Measurements from ENCODE around the gene ARAP1.

DNA sequence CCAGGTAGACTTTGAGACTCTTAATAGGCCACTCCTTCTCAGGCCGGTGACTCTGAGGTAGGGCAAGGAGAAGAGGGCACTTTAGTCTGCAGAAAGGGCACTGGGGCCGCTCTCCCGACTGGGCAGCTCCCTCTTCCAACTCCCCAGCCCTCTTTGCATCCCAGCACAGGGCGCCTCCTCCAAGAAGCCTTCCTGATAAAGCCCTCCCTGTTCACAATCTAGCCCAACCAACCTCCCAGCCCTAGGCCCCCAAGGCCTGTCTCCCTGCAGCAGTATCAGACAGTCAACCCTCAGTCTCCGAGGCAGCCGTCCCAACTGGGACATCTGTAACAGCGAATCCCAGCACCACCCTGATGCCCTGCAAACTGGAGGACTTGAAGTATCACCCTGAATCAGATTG lies 63.7 kb downstream of the ARAP1 start:
- TF ChIP-seq, protein P1, sequence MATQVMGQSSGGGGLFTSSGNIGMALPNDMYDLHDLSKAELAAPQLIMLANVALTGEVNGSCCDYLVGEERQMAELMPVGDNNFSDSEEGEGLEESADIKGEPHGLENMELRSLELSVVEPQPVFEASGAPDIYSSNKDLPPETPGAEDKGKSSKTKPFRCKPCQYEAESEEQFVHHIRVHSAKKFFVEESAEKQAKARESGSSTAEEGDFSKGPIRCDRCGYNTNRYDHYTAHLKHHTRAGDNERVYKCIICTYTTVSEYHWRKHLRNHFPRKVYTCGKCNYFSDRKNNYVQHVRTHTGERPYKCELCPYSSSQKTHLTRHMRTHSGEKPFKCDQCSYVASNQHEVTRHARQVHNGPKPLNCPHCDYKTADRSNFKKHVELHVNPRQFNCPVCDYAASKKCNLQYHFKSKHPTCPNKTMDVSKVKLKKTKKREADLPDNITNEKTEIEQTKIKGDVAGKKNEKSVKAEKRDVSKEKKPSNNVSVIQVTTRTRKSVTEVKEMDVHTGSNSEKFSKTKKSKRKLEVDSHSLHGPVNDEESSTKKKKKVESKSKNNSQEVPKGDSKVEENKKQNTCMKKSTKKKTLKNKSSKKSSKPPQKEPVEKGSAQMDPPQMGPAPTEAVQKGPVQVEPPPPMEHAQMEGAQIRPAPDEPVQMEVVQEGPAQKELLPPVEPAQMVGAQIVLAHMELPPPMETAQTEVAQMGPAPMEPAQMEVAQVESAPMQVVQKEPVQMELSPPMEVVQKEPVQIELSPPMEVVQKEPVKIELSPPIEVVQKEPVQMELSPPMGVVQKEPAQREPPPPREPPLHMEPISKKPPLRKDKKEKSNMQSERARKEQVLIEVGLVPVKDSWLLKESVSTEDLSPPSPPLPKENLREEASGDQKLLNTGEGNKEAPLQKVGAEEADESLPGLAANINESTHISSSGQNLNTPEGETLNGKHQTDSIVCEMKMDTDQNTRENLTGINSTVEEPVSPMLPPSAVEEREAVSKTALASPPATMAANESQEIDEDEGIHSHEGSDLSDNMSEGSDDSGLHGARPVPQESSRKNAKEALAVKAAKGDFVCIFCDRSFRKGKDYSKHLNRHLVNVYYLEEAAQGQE (IDR thresholded peaks at IDR 0.05; ENCODE audit: insufficient read depth in 1 of 2, low read depth in 2 of 2, low read length in 1 of 2): no peak
- no peak for TF ChIP-seq POLR2AphosphoS5 (IDR thresholded peaks at IDR 0.05; ENCODE audit: low read depth, low read length)

Data from Panc1 (cell line).